ENCODE results near the gene NTN3.
"Not testable (repeated sequence)": the region's sequence is repeated elsewhere in the genome, so short reads cannot be mapped to it uniquely, and the experiment has no call there.

NTN3 gene

GRCh38 chr16:2429771-2430663 is 41.1 kb upstream of the NTN3 start:
- H3K9ac ChIP-seq (ENCODE audit: low read length), result peak overlapping the region; percentile 56
- no peaks in the 10 kb centered on the region for H3K36me3 ChIP-seq (ENCODE audit: control insufficient read depth, insufficient read depth, low read length)
- peaks cover 19% of the 10 kb centered on the region for H3K4me1 ChIP-seq (ENCODE audit: control insufficient read depth, insufficient read depth, low read length)
- H3K27me3 ChIP-seq (ENCODE audit: control insufficient read depth, insufficient read depth, low read length), result no peaks in the 10 kb centered on the region
- peak overlapping the region; percentile 50 for H3K4me3 ChIP-seq (ENCODE audit: low read length)
- no peaks in the 10 kb centered on the region for H3K9me3 ChIP-seq (ENCODE audit: control insufficient read depth, low read length)

GRCh38 chr16:2432286-2432685 is 38.8 kb upstream of the NTN3 start:
- Histone ChIP-seq H3K4me3 (ENCODE audit: low read length) (no peak overlapping the region), H3K9ac (ENCODE audit: low read length) (no peak overlapping the region), H3K9me3 (ENCODE audit: control insufficient read depth, low read length) (no peaks in the 10 kb centered on the region), H3K36me3 (ENCODE audit: control insufficient read depth, insufficient read depth, low read length) (no peaks in the 10 kb centered on the region), H3K4me1 (ENCODE audit: control insufficient read depth, insufficient read depth, low read length) (peaks cover 19% of the 10 kb centered on the region), H3K27me3 (ENCODE audit: control insufficient read depth, insufficient read depth, low read length) (no peaks in the 10 kb centered on the region)

- no peaks in the 10 kb centered on the region for H3K9me3 ChIP-seq (ENCODE audit: control insufficient read depth, low read length)
- H3K4me3 ChIP-seq (ENCODE audit: low read length), result no peak overlapping the region
- H3K4me1 ChIP-seq (ENCODE audit: control insufficient read depth, insufficient read depth, low read length), result peaks cover 16% of the 10 kb centered on the region
- H3K9ac ChIP-seq (ENCODE audit: low read length), result no peak overlapping the region
- H3K36me3 ChIP-seq (ENCODE audit: control insufficient read depth, insufficient read depth, low read length), result no peaks in the 10 kb centered on the region
- H3K27me3 ChIP-seq (ENCODE audit: control insufficient read depth, insufficient read depth, low read length), result no peaks in the 10 kb centered on the region
These were observed 38.1 kb upstream of the NTN3 start for GRCh38 chr16:2432801-2433505.

GRCh38 chr16:2435236-2435635 is 35.9 kb upstream of the NTN3 start:
- H3K9me3 ChIP-seq (ENCODE audit: control insufficient read depth, low read length); H3K27me3 ChIP-seq (ENCODE audit: control insufficient read depth, insufficient read depth, low read length); H3K4me3 ChIP-seq (ENCODE audit: low read length); H3K36me3 ChIP-seq (ENCODE audit: control insufficient read depth, insufficient read depth, low read length); H3K4me1 ChIP-seq (ENCODE audit: control insufficient read depth, insufficient read depth, low read length); H3K9ac ChIP-seq (ENCODE audit: low read length): not testable (repeated sequence)

GRCh38 chr16:2436110-2436509 is 35.0 kb upstream of the NTN3 start:
- H3K4me3 ChIP-seq (ENCODE audit: low read length), result no peak overlapping the region
- no peaks in the 10 kb centered on the region for H3K9me3 ChIP-seq (ENCODE audit: control insufficient read depth, low read length)
- no peak overlapping the region for H3K9ac ChIP-seq (ENCODE audit: low read length)
- no peaks in the 10 kb centered on the region for H3K4me1 ChIP-seq (ENCODE audit: control insufficient read depth, insufficient read depth, low read length)
- H3K27me3 ChIP-seq (ENCODE audit: control insufficient read depth, insufficient read depth, low read length), result no peaks in the 10 kb centered on the region
- H3K36me3 ChIP-seq (ENCODE audit: control insufficient read depth, insufficient read depth, low read length), result no peaks in the 10 kb centered on the region

- no peaks in the 10 kb centered on the region for H3K9me3 ChIP-seq (ENCODE audit: control insufficient read depth, low read length)
- H3K4me3 ChIP-seq (ENCODE audit: low read length), result no peak overlapping the region
- H3K9ac ChIP-seq (ENCODE audit: low read length), result no peak overlapping the region
- H3K4me1 ChIP-seq (ENCODE audit: control insufficient read depth, insufficient read depth, low read length), result no peaks in the 10 kb centered on the region
- H3K27me3 ChIP-seq (ENCODE audit: control insufficient read depth, insufficient read depth, low read length), result no peaks in the 10 kb centered on the region
- no peaks in the 10 kb centered on the region for H3K36me3 ChIP-seq (ENCODE audit: control insufficient read depth, insufficient read depth, low read length)
These were observed 33.9 kb upstream of the NTN3 start for GRCh38 chr16:2437032-2437790.

- Histone ChIP-seq H3K9ac (ENCODE audit: low read length) (no peak overlapping the region), H3K27me3 (ENCODE audit: control insufficient read depth, insufficient read depth, low read length) (no peaks in the 10 kb centered on the region), H3K4me3 (ENCODE audit: low read length) (no peak overlapping the region), H3K4me1 (ENCODE audit: control insufficient read depth, insufficient read depth, low read length) (no peaks in the 10 kb centered on the region), H3K9me3 (ENCODE audit: control insufficient read depth, low read length) (no peaks in the 10 kb centered on the region), H3K36me3 (ENCODE audit: control insufficient read depth, insufficient read depth, low read length) (no peaks in the 10 kb centered on the region)
These were observed 33.0 kb upstream of the NTN3 start for GRCh38 chr16:2438121-2438520.

GRCh38 chr16:2439598-2439997 is 31.5 kb upstream of the NTN3 start:
- Histone ChIP-seq H3K4me3 (ENCODE audit: low read length) (no peak overlapping the region), H3K9me3 (ENCODE audit: control insufficient read depth, low read length) (no peaks in the 10 kb centered on the region), H3K36me3 (ENCODE audit: control insufficient read depth, insufficient read depth, low read length) (no peaks in the 10 kb centered on the region), H3K4me1 (ENCODE audit: control insufficient read depth, insufficient read depth, low read length) (no peaks in the 10 kb centered on the region), H3K9ac (ENCODE audit: low read length) (no peak overlapping the region), H3K27me3 (ENCODE audit: control insufficient read depth, insufficient read depth, low read length) (no peaks in the 10 kb centered on the region)

GRCh38 chr16:2441143-2441804 is 29.8 kb upstream of the NTN3 start:
- not testable (repeated sequence) for H3K9me3 ChIP-seq (ENCODE audit: control insufficient read depth, low read length); H3K36me3 ChIP-seq (ENCODE audit: control insufficient read depth, insufficient read depth, low read length)

GRCh38 chr16:2443555-2443954 is 27.5 kb upstream of the NTN3 start:
- H3K36me3 ChIP-seq (ENCODE audit: control insufficient read depth, insufficient read depth, low read length), result no peaks in the 10 kb centered on the region
- no peaks in the 10 kb centered on the region for H3K4me1 ChIP-seq (ENCODE audit: control insufficient read depth, insufficient read depth, low read length)

More at GRCh38 chr16:2441143-2441804, 29.8 kb upstream of the NTN3 start:
- H3K4me3 ChIP-seq (ENCODE audit: low read length); H3K4me1 ChIP-seq (ENCODE audit: control insufficient read depth, insufficient read depth, low read length); H3K9ac ChIP-seq (ENCODE audit: low read length); H3K27me3 ChIP-seq (ENCODE audit: control insufficient read depth, insufficient read depth, low read length): not testable (repeated sequence)

GRCh38 chr16:2447920-2448583 is 23.0 kb upstream of the NTN3 start:
- no peaks in the 10 kb centered on the region for H3K36me3 ChIP-seq (ENCODE audit: control insufficient read depth, insufficient read depth, low read length)
- H3K9me3 ChIP-seq (ENCODE audit: control insufficient read depth, low read length), result no peaks in the 10 kb centered on the region
- no peak overlapping the region for H3K9ac ChIP-seq (ENCODE audit: low read length)
- no peaks in the 10 kb centered on the region for H3K4me1 ChIP-seq (ENCODE audit: control insufficient read depth, insufficient read depth, low read length)
- no peak overlapping the region for H3K4me3 ChIP-seq (ENCODE audit: low read length)
- H3K27me3 ChIP-seq (ENCODE audit: control insufficient read depth, insufficient read depth, low read length), result no peaks in the 10 kb centered on the region

More at GRCh38 chr16:2443555-2443954, 27.5 kb upstream of the NTN3 start:
- no peak overlapping the region for H3K9ac ChIP-seq (ENCODE audit: low read length)
- H3K9me3 ChIP-seq (ENCODE audit: control insufficient read depth, low read length), result no peaks in the 10 kb centered on the region
- H3K27me3 ChIP-seq (ENCODE audit: control insufficient read depth, insufficient read depth, low read length), result no peaks in the 10 kb centered on the region
- no peak overlapping the region for H3K4me3 ChIP-seq (ENCODE audit: low read length)
